Measurements from ENCODE around the gene NRXN3.

Gene NRXN3

DNA sequence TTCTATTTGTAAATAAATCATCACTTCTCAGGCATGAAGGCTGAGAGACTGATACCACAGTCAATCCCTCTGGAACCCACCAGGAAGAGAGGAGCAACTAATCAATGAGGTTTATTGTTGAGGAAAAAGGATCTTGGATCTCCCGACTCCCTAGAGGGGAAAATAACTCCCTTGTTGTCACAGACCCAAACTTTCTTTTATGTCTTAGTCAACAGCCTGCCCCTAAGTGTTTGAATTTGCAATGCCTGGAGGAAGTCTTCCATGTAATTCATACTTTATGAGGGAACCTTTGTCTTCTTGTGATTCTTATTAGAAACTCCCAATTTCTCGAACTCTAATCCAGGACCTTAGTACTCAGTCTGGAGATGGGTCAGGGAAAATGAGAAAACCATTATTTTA lies 1235.3 kb downstream of the NRXN3 start:
- DNase-seq: no peak

DNA sequence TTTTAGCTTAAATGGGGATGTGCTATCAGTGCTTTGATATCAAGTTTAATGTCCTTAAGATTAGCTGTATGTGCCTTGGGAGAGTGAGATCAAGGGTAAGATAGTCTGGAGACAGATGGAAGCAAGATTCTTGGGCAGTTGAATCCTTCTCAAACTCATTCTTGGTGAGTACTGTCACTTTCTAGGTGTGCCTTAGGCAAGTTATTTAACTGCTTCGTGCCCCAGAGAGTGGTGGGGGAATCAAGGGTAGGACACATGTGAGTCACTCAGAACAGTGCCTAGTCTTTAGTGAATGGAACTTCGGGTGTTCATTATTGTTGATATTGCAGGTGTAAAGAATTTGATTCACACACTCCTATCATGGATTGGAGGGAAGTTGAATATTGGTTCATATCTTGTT lies 1237.4 kb downstream of the NRXN3 start:
- DNase-seq: no peak

DNA sequence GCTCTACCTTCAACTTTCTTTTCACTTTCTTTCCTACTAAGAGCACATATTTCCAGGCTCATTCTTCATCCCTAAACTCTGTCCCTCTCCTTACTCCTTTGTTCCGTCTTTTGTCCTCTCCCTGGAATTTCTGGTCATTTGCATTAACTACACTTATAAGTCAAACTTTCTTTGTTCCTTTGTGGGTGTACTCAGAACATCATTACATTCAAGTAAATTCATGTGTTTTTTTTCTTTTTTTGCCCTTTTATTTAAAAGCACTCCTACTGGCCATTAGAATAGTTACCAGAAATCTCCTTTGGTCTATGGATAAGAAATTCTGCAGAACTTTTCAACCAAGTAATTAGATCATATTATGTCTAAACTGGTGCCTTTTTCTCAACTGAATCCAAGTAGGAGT lies 1238.5 kb downstream of the NRXN3 start:
- DNase-seq: no peak

- DNase-seq: no peak
Observed at GRCh38 chr14:79411403-79412174, 1241.4 kb downstream of the NRXN3 start.

- DNase-seq: no peak
Observed at GRCh38 chr14:79412822-79413221, 1242.6 kb downstream of the NRXN3 start.

DNA sequence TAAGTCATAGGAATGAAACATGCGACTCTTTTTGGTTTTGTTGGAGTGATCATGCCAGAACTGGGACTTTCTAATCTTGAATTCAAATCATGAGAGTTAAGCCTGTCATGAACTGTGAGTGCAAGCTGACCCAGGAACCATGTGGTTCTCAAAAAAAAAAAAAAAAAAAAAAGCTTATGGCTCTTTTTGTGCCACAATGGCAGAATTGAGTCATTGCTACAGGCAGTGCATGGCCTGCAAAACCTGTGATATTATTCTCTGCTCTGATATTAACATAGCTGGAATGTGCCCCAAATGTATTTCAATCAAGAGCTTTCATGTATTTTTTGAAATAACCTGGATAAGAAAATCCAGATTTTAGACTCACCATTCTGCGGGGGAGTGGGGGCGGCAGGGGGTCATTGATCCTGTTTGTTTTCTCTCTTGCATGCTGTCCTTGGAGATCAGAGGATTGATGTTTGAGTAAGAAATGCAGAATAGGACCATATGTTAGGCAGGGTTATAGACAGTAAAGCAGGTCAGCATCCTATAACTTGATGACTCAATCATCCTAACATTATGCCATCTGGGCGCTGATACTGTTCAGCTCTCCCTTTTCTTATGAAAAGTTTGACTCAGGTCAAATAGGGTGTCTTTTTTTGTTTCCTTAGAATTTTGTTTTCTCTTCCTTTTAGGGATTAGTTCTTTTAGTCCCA lies 1243.7 kb downstream of the NRXN3 start:
- no peak for DNase-seq

GRCh38 chr14:79415726-79416125 lies 1245.6 kb downstream of the NRXN3 start:
- no peak for DNase-seq

DNA sequence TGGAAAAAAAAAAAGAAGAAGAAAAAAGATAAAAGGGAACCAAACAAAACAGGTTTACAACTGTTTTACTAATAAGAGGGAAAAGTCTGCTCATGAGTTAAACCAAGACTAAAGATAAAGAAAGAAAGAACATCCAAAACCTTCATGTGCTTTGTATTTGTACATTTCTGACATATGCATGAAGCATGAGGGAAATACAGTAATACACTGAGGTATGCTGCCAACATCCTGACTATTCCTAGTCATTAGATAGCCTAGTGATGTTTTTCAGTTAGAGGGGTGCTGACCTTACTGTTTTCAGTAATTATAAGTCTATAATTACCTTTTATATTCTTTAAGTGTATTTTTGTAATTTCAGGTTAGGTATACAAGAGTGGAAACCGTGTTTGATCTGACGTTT lies 1247.8 kb downstream of the NRXN3 start:
- DNase-seq: no peak

- no peak for DNase-seq
Observed at GRCh38 chr14:79418649-79419415, 1248.7 kb downstream of the NRXN3 start.

GRCh38 chr14:79419571-79420327 lies 1249.6 kb downstream of the NRXN3 start:
- no peak for DNase-seq

DNA sequence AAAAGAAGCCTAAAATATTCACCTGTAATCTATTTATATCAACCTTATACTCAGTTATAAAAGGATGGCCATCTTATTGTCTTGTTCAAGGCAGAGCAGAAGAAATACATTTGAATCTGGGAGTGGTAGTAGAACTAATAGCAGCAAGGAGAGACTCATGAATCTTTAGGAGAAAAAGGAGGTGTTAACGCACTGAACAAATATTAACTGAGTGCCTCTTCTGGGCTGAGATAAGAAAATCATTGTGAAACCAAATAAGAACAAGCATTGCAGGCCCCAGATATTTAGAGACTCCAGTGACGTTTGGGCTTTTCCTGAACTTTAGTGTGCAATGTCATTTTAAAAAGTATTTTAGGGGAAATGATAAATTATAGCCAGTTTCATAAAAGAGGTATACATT lies 1250.6 kb downstream of the NRXN3 start:
- DNase-seq: no peak

- no peak for DNase-seq
Observed at GRCh38 chr14:79421811-79422210, 1251.6 kb downstream of the NRXN3 start.

- DNase-seq: no peak
Observed at GRCh38 chr14:79424462-79424861, 1254.3 kb downstream of the NRXN3 start.

- no peak for DNase-seq
Observed at GRCh38 chr14:79426103-79426755, 1256.1 kb downstream of the NRXN3 start.

DNA sequence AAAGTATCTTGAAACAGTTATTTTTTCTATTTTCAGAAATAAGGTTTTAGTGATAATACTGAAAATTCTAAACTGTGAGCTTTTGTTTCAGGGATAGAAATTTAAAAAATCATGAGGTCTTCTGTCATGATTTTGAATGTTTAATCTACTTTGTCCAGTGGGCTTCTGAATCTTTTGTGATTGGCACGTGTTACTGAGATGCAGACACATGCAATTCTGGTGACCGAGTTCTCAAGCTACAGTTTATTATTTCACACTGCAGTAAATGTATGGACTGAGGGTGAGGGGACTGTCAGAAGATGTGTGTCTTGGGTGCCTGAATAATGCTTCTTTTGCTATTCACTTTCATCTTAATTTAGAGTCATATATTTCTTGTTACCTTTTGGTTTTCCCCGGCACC lies 1262.5 kb downstream of the NRXN3 start:
- DNase-seq: no peak

DNA sequence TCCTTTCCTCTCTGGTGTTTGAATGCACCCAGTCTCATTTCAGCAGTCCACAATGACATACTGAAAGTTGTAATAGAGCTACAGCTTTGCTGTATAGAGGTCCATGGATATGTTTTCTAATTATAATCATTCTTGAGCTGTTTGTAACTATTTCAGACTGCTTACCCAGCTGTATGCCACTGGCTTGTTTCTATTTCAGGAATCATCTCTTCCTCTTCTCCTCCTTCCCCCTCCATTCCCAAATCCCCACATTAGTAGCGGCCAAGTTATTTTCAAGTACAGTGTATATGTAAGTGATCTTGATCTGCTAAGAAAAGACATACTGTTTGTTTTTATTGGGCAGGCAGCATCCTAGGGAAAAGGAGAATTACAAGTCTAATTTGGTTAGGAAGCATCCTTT lies 1266.2 kb downstream of the NRXN3 start:
- no peak for DNase-seq

DNA sequence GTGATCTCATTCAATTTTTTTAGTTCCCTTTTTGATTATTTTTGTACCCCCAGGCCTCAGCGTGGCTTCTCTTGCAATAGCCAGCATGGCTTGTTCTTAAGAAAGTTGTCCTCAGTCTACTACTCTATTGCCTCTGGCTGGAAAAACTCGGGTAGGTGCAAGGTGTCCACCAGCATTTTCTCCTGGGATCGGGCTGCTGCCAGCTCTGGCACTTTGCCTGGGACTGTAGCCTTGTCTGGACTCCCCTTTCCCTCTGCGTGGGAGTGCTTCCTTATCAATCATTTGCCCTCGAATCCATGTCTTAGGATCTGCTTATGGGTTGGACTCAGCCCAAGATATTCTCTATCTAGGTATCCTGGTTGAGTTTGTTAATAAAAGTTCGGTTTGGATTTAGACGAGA lies 1267.8 kb downstream of the NRXN3 start:
- DNase-seq: no peak

DNA sequence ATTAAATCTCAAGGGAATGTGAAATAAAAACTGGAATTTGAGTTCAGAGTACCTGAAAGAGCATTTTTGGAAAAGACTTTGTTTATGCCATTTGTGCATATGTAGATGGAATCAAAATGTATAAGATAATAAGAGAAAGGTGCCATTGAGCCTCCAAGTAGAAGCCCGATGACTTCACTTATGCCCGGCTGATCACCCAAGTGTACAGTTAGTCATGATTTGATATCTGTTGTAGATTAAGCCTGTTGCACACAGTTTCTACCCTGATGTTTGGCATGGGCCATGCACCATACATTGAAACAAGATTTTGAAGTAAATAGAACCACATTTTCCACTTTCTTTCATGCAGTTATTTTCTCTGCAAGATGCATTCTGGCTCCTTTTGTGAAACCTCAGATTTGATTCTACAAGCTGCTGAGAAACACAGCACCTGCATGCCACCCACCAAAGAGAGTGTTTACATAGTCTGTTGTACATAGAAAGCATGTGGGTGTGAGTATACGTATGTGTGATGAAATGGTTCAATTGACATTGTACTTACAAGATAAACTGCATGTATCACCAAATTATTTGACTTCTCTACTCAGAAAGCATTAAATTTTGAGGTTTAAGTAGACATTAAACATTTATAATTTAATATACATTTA lies 1268.6 kb downstream of the NRXN3 start:
- DNase-seq: no peak

GRCh38 chr14:79442786-79443185 lies 1272.6 kb downstream of the NRXN3 start:
- DNase-seq: no peak

GRCh38 chr14:79443602-79444001 lies 1273.4 kb downstream of the NRXN3 start:
- DNase-seq: no peak

GRCh38 chr14:79448960-79449359 lies 1278.8 kb downstream of the NRXN3 start:
- DNase-seq: no peak

DNA sequence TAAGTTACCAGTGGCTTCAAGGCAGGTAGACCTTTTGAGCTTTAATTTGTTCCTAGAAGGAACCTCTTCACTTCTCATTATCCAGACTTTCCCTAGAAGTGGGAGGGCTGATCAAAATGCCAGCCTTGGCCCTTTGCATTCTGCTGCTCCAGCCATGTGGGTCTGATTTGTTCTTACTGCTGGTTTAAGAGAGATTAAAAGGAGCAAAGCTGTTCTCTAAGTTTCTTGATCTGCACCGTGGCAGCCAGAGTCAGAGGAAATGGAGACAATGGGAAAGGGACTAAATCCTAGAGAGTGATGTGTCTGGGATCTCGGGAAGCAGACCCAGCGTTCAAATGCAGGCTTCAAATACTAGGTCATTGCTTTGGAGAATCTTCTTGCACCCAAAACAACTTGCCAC lies 1281.4 kb downstream of the NRXN3 start:
- no peak for DNase-seq
